ELR (cell line): Measurements from ENCODE around the gene PRDM8.
"Not testable (repeated sequence)": the region's sequence is repeated elsewhere in the genome, so short reads cannot be mapped to it uniquely, and the experiment has no call there.

Source experiments
- DNase-seq: peaks from one replicate; pipeline ENCODE4 v3.0.0-alpha.2; 2015; ENCODE audit warnings: low read depth

Gene PRDM8

DNA sequence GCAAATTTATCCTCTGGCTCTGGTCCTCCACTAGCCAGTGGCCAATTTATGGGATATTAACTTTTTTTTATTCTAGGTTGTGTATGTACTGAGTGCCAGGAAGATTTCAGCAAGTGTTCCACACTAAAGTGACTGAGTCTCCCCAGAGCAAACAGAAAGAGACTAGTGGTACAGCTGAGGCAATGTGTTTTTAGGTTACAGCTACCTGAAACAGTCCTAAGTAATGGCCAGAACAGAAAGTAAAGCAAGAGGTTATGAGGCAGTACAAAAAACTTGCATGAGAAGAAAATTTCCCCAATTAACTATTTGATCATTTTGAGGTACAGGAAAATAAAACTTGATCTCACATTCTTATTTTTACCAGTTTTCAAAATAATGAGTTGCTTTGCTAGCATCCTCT, 31.2 kb downstream of the PRDM8 start:
- no peak for DNase-seq

DNA sequence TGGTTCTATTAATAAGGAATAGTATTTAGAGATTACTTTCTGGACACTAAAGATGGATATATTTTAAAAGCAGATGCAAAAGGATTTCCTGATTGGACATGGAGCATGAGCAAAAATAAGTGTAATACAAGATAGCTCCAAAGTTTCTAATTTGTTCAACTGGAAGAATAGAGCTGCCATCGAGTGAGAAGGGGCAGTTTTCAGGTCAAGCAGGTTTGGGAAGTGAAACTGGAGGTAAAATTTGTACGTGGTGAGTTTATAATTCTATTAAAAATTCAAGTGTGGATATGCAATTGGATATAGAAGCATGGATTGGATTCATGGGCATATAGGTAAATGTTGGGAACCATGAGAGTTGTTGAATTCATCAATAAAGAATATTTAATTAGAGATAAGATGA, 31.8 kb downstream of the PRDM8 start:
- DNase-seq, result no peak

DNA sequence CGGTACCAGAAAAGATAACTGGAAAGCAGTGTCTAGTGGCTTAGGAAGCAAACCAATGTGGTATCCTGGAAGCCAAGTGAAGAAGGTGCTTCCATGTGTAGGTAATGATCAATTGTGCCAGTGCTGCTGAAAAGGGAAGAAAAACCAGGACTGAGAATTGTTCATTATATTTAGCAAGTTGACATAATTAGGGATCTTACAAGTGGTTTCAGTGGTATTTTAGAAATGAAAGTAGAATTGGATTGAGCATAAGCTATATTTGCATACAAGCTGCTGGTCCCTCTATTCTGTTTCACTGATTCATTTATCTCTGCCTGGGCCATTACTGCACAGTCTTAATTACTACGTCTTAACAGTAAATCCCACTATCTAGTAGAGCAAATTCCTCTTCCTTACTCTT, 32.3 kb downstream of the PRDM8 start:
- no peak for DNase-seq

DNA sequence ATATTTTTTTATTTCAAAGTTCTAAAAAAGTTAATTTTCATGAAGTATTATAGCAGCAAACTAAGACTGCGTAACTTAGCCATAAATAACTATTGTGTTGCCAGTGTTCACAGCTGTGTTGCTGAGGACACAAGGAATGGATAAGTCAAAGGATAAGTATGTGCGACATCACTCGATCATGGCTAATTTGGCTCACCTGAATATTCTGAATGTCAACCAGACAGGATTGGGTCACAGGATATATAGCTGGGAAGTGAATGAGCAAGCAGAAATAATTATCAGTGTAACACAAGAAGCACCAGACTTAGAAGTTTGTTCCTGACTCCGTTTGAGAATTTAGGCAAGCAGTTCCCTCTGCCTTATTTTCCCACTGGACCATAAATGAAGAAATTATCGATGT, 33.9 kb downstream of the PRDM8 start:
- no peak for DNase-seq

- DNase-seq, result no peak
Observed at GRCh38 chr4:80232707-80233370, 35.5 kb downstream of the PRDM8 start.

DNA sequence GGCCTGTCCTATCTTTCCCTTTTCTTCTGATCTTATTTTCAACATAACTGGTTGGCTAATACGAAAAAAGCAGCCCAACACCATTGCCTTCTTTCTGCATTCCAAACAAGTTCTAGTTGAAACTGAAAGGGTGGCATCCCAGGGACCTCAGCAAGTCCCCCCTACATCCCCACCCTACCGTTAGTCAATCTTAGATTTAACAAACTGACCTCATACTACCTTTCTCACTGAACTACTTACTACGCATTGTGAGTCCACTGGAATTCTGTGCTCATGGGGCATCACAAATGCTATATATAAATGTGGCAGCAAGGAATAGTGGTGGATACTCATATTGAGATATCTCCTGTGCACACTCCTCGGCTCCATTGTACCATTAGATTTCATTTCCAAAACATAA, 36.1 kb downstream of the PRDM8 start:
- DNase-seq, result no peak

- DNase-seq, result peak; percentile 90
Observed at GRCh38 chr4:80235451-80235850, 38.1 kb downstream of the PRDM8 start.

DNA sequence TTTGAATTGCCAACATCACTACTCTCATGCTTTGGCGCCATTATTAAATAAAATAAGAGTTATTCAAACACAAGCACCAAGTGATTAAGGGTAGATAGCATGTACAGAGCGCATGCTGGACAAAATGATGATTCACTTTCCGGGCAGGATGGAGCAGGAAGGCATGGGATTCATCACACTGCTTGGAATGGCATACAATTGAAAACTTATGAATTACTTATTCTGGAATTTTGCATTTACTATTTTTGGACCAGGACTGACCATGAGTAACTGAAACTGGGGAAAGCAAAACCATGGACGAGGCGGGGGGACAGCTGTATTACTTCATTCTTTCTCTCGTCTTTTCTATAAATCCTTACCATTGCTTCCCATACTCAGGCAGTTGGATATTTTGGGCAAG, 40.7 kb downstream of the PRDM8 start:
- peak; percentile 96 for DNase-seq

DNA sequence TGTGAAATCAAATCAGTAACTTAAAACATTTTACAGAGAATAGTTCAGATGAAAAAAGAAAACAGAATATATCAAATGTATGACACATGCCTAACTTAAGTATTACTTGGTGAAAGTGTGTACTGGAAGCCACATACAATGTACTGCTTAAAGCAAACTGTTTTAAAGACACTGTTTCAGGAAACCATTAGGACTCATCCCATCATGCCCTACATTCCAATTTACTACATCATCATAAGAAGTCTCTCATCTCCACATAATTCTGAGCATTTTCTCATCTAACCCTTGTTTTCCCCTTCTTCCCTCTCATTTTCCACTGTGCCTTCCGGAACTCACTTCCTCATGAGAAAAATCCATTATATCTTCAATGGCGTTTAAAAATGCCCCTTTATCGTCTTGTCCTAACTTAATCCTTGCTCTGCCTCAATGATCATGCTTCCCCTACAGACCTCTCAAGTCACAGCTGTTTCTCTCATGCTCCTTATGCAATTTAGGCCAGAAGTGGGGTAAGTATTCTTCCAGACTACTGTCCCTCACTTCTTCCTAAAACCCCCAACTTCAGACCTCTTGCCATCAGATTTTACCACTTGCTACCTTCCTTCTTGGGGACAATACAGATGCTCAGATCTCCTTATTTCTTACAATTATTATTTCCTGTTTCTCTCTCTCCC, 42.3 kb downstream of the PRDM8 start:
- peak; percentile 74 for DNase-seq

GRCh38 chr4:80240976-80241375, 43.7 kb downstream of the PRDM8 start:
- DNase-seq, result peak; percentile 47

GRCh38 chr4:80243274-80244018, 46.1 kb downstream of the PRDM8 start:
- DNase-seq, result no peak

GRCh38 chr4:80247484-80247883, 50.2 kb downstream of the PRDM8 start:
- DNase-seq, result not testable (repeated sequence)

DNA sequence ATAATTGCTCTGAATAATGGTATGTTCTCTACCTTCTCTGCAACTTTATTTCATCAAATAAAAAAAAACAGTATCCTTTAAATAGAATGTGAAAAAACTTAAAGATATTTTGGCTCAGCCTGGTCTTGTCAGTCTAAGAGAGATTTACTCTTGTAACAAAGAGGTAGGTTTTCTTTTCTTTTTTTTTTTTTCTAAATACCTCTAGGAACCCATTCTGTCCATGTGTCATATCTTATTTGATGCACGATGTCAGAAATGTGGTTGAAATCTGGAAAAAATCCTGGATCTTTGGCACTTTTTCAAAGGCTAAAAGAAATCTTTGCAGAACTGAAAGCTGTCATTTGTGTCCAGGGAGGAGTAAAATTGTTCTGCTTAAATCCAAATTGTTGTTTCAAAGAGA, 51.8 kb downstream of the PRDM8 start:
- DNase-seq, result no peak

- no peak for DNase-seq
Observed at GRCh38 chr4:80252427-80252826, 55.1 kb downstream of the PRDM8 start.

DNA sequence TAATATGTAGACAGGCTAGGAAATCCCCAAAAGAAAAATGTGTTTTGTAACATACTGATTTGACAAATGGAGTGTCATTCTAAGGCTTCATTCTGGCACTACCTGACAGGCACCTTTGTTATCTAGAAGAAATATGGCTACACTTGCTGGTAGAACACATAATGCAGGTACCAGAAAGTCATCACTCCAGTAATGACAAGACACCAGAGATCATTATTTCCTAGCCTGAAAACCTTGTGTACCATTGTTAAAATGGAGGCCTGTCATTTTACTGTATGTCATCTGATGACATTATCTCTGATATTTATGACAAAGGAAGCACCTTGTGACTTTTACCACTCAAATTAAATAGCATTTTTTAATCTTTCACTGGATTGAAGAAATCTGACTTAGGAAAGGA, 55.6 kb downstream of the PRDM8 start:
- DNase-seq, result no peak

- DNase-seq, result no peak
Observed at GRCh38 chr4:80253510-80253909, 56.2 kb downstream of the PRDM8 start.
